Activated T-cell treated with anti-CD3 and anti-CD28 coated beads, Interleukin-2, amount 50 U/mL, for 4 hours (primary cell): ENCODE measurements around the gene PIAS3. TPM values are rescaled to one million over a fixed set of nuclear protein-coding genes. Genes with fewer than 3 reads are reported as not detected.
A peak's percentile ranks its signal among the peaks of the same experiment; 100 is the strongest.
"Not testable (repeated sequence)": the region's sequence is repeated elsewhere in the genome, so short reads cannot be mapped to it uniquely, and the experiment has no call there.

Experiments
- ATAC-seq, 2 donors: fragments of 200-7000 bp; cut with Tn5 transposase; one replicate each; pipeline ENCODE4 v1.10.0; 2021
- DNase-seq: peaks from one replicate; pipeline ENCODE4 v3.0.0-alpha.2; 2020
- H3K27me3 Mint-ChIP-seq: one replicate; pipeline ENCODE4 v1.8.0; 2021; ENCODE audit warnings: low read depth, mixed read lengths
- H3K36me3 Mint-ChIP-seq: one replicate; pipeline ENCODE4 v1.8.0; 2022; ENCODE audit warnings: mixed read lengths; ENCODE audit not compliant: insufficient read depth
- H3K4me1 Mint-ChIP-seq: one replicate; pipeline ENCODE4 v1.8.0; 2021; ENCODE audit warnings: low read depth, mixed read lengths
- H3K4me3 Mint-ChIP-seq: one replicate; pipeline ENCODE4 v1.8.0; 2021; ENCODE audit warnings: mild to moderate bottlenecking, moderate library complexity, mixed read lengths
- H3K9me3 Mint-ChIP-seq: one replicate; pipeline ENCODE4 v1.8.0; 2021; ENCODE audit warnings: mixed read lengths
- total RNA-seq, 3 donors: library from RNA; stranded (reverse); gene quantifications; one replicate each; pipeline ENCODE4 v1.2.1, GENCODE V29; 2021

PIAS3 gene
- total RNA-seq, 3 donors from 2014 or later, result 10.6 to 14.2 (median 12.0) TPM

DNA sequence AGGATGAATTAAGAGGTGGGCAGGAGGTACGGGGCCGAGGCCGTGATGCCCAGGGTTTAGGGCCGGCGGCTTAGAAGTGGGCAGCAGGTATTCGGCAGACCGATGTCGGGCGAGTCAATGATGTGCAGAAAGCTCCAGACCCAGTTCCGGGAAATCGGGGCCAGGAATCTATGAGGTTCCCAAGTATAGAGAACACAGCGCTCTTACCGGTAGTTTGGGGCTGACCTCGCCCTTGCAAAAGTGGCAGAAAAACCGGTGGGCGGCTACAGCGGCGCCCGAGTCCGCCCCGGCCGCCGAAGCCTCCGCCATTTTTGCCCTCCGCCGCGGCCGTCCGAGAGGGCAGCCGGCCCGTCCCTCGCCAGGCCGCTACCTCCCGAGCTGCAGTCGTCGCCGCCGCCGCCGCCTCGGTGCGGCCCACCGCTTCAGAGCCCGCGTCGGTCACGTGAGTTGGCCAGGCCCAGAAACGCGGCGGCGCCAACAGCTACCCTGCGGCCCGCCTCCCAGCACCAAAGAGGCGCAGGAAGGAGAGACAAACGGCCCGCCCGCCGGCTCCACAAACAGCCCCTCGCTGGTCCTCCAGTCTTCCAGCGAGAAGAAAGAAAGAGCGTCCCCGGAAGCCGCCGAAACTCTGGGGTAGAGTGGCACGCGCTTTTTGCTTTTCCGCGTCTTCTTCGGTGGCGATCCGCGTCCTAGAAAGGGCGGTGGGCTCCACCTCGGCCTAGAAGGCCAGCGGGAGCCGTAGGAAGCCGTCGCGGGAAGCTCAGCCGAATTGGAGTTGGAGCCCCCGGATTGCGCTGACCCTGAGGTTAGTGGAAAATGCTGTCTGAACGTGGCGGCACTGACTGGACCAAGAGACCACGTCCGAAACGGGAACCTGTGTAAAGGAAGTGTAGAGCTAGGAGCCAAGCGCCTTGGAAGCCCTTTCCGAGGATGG is 35.0 kb downstream of the PIAS3 start, which contains the start of the genes POLR3C and RNF115:
Gene POLR3C (plus strand): TSS at position 636 of the 934 bp plus-strand sequence. CDS start 1,577 bp downstream, outside the sequence.
Gene RNF115 (minus strand): TSS at position 531 of the 934 bp plus-strand sequence. CDS start 222 bp downstream, at position 309.
- Mint-ChIP-seq H3K4me1 (peaks cover 41% of the 10 kb centered on the region), H3K4me3 (peak within 1 kb of the TSS; percentile 98), H3K36me3 (peaks cover 27% of the 10 kb centered on the region), H3K27me3 (no peaks in the 10 kb centered on the region), H3K9me3 (no peaks in the 10 kb centered on the region)
- peak; percentile 78 for DNase-seq
- ATAC-seq, result peak; percentile 81 to 85

DNA sequence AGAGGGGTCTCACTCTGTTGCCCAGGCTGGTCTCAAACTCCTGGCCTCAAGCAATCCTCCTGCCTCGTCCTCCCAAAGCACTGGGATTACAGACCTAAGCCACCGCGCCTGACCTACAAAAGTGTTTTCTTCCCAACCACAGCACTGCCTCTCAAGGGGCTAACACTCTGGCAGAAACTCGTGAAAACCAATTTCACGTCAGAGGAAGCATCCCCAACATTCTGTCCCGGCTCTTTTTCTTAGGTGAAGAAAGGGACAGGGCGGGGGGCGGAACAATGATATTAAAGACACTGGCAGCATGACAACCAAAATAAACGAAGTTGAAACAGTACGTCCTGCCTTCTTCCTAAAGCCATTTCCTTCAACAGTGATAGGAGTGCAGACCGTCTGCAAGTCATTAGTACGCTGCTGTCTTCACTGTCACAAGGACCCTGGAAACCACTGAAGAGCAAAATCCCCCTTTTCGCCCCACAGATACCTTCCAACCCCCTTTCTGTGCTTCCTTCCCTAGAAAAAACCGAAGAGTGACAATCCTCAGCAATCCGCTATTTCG is 36.0 kb downstream of the PIAS3 start:
- not testable (repeated sequence) for H3K27me3 Mint-ChIP-seq, DNase-seq, H3K9me3 Mint-ChIP-seq, ATAC-seq
- H3K36me3 Mint-ChIP-seq, result peaks cover 18% of the 10 kb centered on the region
- H3K4me1 Mint-ChIP-seq, result peaks cover 31% of the 10 kb centered on the region
- H3K4me3 Mint-ChIP-seq, result peak overlapping the region; percentile 24

- H3K9me3 Mint-ChIP-seq, H3K27me3 Mint-ChIP-seq, DNase-seq, H3K36me3 Mint-ChIP-seq, H3K4me3 Mint-ChIP-seq: not testable (repeated sequence)
- ATAC-seq, result peak; percentile 72 to 74
- peaks cover 10% of the 10 kb centered on the region for H3K4me1 Mint-ChIP-seq
These were observed 40.8 kb downstream of the PIAS3 start for GRCh38 chr1:145818095-145818494.

- not testable (repeated sequence) for H3K9me3 Mint-ChIP-seq, H3K4me3 Mint-ChIP-seq, DNase-seq, H3K36me3 Mint-ChIP-seq, H3K27me3 Mint-ChIP-seq, H3K4me1 Mint-ChIP-seq
- ATAC-seq, result peak; percentile 27 to 55
These were observed 45.7 kb downstream of the PIAS3 start for GRCh38 chr1:145812977-145813810.

DNA sequence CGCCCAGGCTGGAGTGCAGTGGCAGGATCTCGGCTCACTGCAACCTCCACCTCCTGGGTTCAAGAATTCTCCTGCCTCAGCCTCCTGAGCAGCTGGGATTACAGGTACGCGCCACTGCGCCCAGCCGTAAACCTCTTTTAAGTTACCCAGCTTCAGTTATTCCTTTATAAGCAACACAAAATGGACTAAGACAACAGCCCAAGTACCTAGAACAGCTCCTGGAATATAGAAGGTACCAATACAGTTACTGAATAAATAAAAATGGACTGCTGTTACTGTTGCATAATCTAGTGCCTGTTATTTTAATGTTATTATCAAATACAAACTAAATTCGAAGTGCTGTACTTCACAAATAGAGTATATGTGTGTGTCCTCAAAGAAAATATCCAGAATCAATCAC is 52.0 kb downstream of the PIAS3 start:
- Mint-ChIP-seq H3K4me3 (no peak overlapping the region), H3K9me3 (no peaks in the 10 kb centered on the region), H3K27me3 (no peaks in the 10 kb centered on the region), H3K36me3 (peaks cover 3% of the 10 kb centered on the region), H3K4me1 (peaks cover 35% of the 10 kb centered on the region)
- ATAC-seq, result no peak
- no peak for DNase-seq

- Mint-ChIP-seq H3K4me3 (no peak overlapping the region), H3K27me3 (no peaks in the 10 kb centered on the region), H3K9me3 (no peaks in the 10 kb centered on the region), H3K4me1 (peaks cover 35% of the 10 kb centered on the region), H3K36me3 (peaks cover 3% of the 10 kb centered on the region)
- DNase-seq (no peak), ATAC-seq (no peak)
These were observed 52.5 kb downstream of the PIAS3 start for GRCh38 chr1:145806408-145806807.

DNA sequence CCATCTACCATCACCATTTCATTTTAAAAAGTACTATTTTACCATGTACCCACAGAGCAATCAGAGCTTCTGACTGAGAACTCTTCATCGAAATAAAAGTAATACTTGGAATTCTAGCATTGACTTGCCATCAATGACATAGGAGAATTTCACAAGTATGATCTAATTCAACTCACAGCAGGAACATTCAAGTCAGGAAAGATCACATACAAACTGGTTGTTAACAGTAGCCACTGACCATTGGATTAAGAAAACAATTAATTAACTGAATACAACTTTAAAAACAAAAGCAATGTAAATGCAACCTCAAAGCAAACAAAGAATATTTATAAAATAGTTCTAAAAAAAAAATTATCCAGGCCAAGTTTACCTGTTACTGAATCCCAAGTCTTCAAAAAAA is 53.8 kb downstream of the PIAS3 start:
- Mint-ChIP-seq H3K4me1 (peaks cover 38% of the 10 kb centered on the region), H3K36me3 (peaks cover 5% of the 10 kb centered on the region), H3K9me3 (no peaks in the 10 kb centered on the region)

DNA sequence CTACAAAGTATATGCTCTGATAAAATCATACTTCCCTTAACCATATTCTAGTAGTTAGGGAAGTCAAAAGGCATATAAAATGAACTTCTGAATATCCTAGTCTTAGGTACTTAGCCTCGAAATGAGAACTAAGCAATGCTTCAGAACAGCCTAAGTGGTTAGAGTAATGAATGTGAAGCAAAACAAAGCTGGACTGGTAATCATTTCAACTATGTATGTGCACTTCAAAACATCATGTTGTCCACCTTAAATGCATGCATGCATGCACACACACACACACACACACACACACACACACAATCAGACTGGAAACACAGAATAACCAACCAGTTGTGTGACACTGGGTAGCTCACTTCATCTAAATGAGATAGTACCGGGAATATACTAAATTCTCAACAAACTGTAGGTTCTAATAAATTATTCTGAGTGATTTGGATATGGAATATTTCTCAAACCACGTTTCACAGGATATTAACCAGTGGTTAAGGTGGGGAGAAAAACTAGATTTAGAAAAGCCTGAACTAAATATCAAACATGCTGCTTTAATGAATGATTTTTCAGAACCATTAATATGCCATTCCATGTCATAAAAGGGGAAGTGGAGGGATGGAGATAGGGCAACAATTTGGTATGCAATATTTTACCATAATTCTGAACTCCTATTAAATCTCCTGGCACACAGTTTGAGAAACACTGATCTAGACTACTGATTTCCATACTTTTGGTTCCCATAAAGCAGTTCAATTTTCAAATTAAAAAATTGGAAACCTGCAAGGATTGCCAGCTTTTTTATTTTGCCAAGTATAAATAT is 54.4 kb downstream of the PIAS3 start:
- DNase-seq (no peak), ATAC-seq (no peak)
- Mint-ChIP-seq H3K36me3 (peaks cover 10% of the 10 kb centered on the region), H3K9me3 (no peaks in the 10 kb centered on the region), H3K4me3 (no peak overlapping the region), H3K27me3 (no peaks in the 10 kb centered on the region), H3K4me1 (peaks cover 40% of the 10 kb centered on the region)

More for the DNA sequence above, 53.8 kb downstream of the PIAS3 start:
- Mint-ChIP-seq H3K27me3 (no peaks in the 10 kb centered on the region), H3K4me3 (no peak overlapping the region)
- ATAC-seq (no peak), DNase-seq (no peak)

GRCh38 chr1:145799806-145800205 is 59.1 kb downstream of the PIAS3 start:
- H3K4me3 Mint-ChIP-seq, result no peak overlapping the region
- no peaks in the 10 kb centered on the region for H3K27me3 Mint-ChIP-seq
- H3K4me1 Mint-ChIP-seq, result peaks cover 22% of the 10 kb centered on the region
- no peak for ATAC-seq
- peaks cover 35% of the 10 kb centered on the region for H3K36me3 Mint-ChIP-seq
- no peak for DNase-seq
- H3K9me3 Mint-ChIP-seq, result peaks cover 19% of the 10 kb centered on the region

Other genes starting within 250 kb of the PIAS3 start
- gene PDZK1, start 151.7 kb downstream of the PIAS3 start, total RNA-seq, result under 1 TPM in 1 of 3 donors, not detected in 2; 0.08 TPM
- 1 to 10 TPM; 1.7 to 6.4 (median 2.2) TPM for gene CD160, start 139.6 kb downstream of the PIAS3 start, total RNA-seq
- gene RNF115, start 35.0 kb downstream of the PIAS3 start, total RNA-seq, result 10 to 100 TPM; 12.6 to 13.5 (median 12.6) TPM
- 10 to 100 TPM; 55.6 to 64.5 (median 55.8) TPM for gene POLR3C, start 34.9 kb downstream of the PIAS3 start, total RNA-seq
- 1 to 10 TPM; 2.1 to 3.1 (median 2.8) TPM for gene NUDT17, start 13.5 kb downstream of the PIAS3 start, total RNA-seq
- gene ANKRD35, start 26.8 kb upstream of the PIAS3 start, total RNA-seq, result under 1 TPM; 0.05 to 0.42 (median 0.10) TPM
- gene ITGA10, start 51.0 kb upstream of the PIAS3 start, total RNA-seq, result 1 to 10 TPM; 1.2 to 1.4 (median 1.2) TPM
- 10 to 100 TPM; 26.3 to 28.6 (median 28.0) TPM for gene PEX11B, start 59.6 kb upstream of the PIAS3 start, total RNA-seq
- 100 to 1,000 TPM; 603 to 609 (median 606) TPM for gene RBM8A, start 68.4 kb upstream of the PIAS3 start, total RNA-seq
- 10 to 100 TPM; 40.7 to 43.3 (median 41.9) TPM for gene LIX1L, start 98.9 kb upstream of the PIAS3 start, total RNA-seq
- 1 to 10 TPM; 6.2 to 8.7 (median 7.6) TPM for gene ANKRD34A, start 105.5 kb upstream of the PIAS3 start, total RNA-seq
- gene POLR3GL, start 105.6 kb upstream of the PIAS3 start, total RNA-seq, result 10 to 100 TPM; 11.7 to 14.5 (median 13.9) TPM
- gene TXNIP, start 137.5 kb upstream of the PIAS3 start, total RNA-seq, result 10 to 100 TPM; 68.9 to 91.0 (median 83.7) TPM
- gene HJV, start 162.7 kb upstream of the PIAS3 start, total RNA-seq, result not detected